Retinal pigment epithelial cell (primary cell): ENCODE measurements around the gene NUF2.

Experiments used
- DNase-seq: peaks from one replicate; pipeline ENCODE4 v3.0.0-alpha.2; 2010; ENCODE audit warnings: low read depth
- H3K4me3 ChIP-seq: 2 replicates; pipeline ENCODE4 v1.5.1; 2011; ENCODE audit warnings: mild to moderate bottlenecking, low read length, control low read depth, moderate library complexity
- TF ChIP-seq, protein P1 (sequence below): conservative IDR thresholded peaks from 2 replicates; pipeline ENCODE4 v1.5.1; 2011; ENCODE audit warnings: low read depth, low read length, control low read depth, inconsistent platforms

The NUF2 gene

GRCh38 chr1:163366555-163366954 is 44.8 kb downstream of the NUF2 start:
- no peak overlapping the region for H3K4me3 ChIP-seq
- no peak for DNase-seq
- TF ChIP-seq, protein P1, sequence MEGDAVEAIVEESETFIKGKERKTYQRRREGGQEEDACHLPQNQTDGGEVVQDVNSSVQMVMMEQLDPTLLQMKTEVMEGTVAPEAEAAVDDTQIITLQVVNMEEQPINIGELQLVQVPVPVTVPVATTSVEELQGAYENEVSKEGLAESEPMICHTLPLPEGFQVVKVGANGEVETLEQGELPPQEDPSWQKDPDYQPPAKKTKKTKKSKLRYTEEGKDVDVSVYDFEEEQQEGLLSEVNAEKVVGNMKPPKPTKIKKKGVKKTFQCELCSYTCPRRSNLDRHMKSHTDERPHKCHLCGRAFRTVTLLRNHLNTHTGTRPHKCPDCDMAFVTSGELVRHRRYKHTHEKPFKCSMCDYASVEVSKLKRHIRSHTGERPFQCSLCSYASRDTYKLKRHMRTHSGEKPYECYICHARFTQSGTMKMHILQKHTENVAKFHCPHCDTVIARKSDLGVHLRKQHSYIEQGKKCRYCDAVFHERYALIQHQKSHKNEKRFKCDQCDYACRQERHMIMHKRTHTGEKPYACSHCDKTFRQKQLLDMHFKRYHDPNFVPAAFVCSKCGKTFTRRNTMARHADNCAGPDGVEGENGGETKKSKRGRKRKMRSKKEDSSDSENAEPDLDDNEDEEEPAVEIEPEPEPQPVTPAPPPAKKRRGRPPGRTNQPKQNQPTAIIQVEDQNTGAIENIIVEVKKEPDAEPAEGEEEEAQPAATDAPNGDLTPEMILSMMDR, result no peak

- no peak overlapping the region for H3K4me3 ChIP-seq
- no peak for DNase-seq
These were observed 46.0 kb downstream of the NUF2 start for GRCh38 chr1:163367721-163368120.

GRCh38 chr1:163372576-163372975 is 50.8 kb downstream of the NUF2 start:
- DNase-seq, result no peak
- no peak overlapping the region for H3K4me3 ChIP-seq
- TF ChIP-seq, protein P1, result no peak

More at GRCh38 chr1:163367721-163368120, 46.0 kb downstream of the NUF2 start:
- TF ChIP-seq, protein P1, result no peak

GRCh38 chr1:163378554-163378953 is 56.8 kb downstream of the NUF2 start:
- TF ChIP-seq, protein P1, result no peak
- no peak for DNase-seq
- no peak overlapping the region for H3K4me3 ChIP-seq

DNA sequence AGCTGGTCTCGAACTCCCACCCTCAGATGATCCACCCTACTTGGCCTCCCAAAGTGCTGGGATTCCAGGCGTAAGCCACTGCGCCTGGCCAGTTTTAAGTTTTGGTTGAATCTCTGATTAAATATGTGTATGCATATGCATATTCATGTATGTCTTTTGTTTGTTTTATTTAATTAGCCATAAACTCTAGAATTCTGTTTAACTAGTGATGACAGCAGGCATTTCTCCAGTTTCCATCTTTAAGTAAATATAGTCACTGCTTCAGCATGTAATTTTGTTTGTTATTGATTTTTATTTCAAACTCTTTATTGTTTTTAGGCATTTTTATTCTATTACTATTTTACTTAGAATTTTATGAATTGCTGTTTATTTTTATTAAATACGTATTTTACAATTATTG is 58.0 kb downstream of the NUF2 start:
- no peak overlapping the region for H3K4me3 ChIP-seq
- TF ChIP-seq, protein P1, result no peak
- DNase-seq, result no peak

DNA sequence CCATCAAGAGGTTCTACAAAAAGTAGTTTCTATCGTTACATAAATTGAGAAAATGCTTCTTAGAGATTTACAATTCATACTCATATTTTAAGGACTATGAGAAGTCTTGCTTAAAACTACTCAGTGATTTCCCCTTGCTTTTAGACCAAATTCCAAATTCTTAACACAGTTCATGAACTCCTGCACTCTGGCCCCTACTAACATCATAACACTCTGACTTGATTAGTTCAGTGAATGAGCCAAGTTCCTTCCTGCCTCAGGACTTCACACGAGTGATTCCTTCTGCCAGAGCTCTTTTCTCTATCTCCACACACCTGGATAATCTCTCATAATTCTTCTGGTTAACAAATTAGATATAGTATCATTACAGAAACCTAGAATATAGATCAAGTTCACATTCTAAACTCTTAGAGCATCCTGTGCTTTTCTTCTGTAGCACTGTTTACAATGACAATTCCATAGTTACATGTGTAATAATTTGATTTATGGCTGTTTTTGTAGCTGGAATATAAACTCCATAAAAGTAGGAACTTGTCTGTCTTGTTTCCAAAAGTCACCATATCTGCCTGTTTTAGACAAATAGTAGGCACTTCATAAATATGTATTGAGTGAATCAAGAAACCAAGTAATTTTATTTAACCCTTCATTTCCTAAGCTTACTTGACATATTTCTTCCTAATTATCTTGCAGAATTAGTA is 59.9 kb downstream of the NUF2 start:
- DNase-seq, result no peak
- TF ChIP-seq, protein P1, result no peak
- no peak overlapping the region for H3K4me3 ChIP-seq

DNA sequence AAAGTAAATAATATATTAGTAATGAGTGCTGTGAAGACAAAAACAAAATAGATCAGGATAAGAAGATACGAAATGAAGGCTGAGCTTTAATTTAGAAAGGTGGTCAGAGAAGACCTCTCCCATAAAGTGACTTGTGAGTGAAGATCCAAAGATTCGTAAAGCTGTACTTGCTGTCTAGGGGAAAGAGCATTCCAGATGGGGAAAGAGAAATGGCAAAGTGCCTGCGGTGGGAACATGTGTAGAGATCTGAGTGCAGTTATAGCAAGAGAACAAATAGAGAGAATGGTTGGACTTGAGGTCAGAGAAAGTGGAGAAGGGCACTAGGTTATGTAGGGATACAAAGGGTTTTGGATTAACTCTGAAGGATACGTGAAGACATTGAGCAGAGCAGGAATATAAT is 60.6 kb downstream of the NUF2 start:
- H3K4me3 ChIP-seq, result no peak overlapping the region
- DNase-seq, result no peak
- TF ChIP-seq, protein P1, result no peak
